Activated B cell treated with CpG ODN at 0.5 μM for 24 hours (primary cell): ENCODE data around the gene NDRG3. TPM values are rescaled to one million over a fixed set of nuclear protein-coding genes. Genes with fewer than 3 reads are reported as not detected.
A peak's percentile ranks its signal among the peaks of the same experiment; 100 is the strongest.

Experiments
- ATAC-seq: fragments of 200-7000 bp; cut with Tn5 transposase; one replicate; pipeline ENCODE4 v1.10.0; 2021; ENCODE audit warnings: low read depth, mild to moderate bottlenecking, moderate library complexity
- CTCF ChIA-PET: fragments of 350-600 bp; sonication (Branson Sonifier 250); formaldehyde crosslinking; loops from one replicate; lab custom pipeline; 2021; ENCODE audit warnings: antibody characterized with exemption; lab: Charles Lee
- POLR2A ChIA-PET: fragments of 350-600 bp; sonication (Branson Sonifier 250); formaldehyde crosslinking; loops from one replicate; lab custom pipeline; 2021; ENCODE audit warnings: antibody characterized with exemption; lab: Charles Lee
- DNase-seq: peaks from one replicate; pipeline ENCODE4 v3.0.0; 2022
- H3K27ac Mint-ChIP-seq: one replicate; pipeline ENCODE4 v1.8.0; 2020; ENCODE audit warnings: mixed read lengths
- H3K27me3 Mint-ChIP-seq: one replicate; pipeline ENCODE4 v1.8.0; 2021; ENCODE audit warnings: mixed read lengths
- H3K36me3 Mint-ChIP-seq: one replicate; pipeline ENCODE4 v1.8.0; 2021; ENCODE audit warnings: low read depth, mixed read lengths
- H3K4me1 Mint-ChIP-seq: one replicate; pipeline ENCODE4 v1.8.0; 2021; ENCODE audit warnings: mixed read lengths
- H3K4me3 Mint-ChIP-seq: one replicate; pipeline ENCODE4 v1.8.0; 2020; ENCODE audit warnings: mild to moderate bottlenecking, mixed read lengths
- H3K9me3 Mint-ChIP-seq: one replicate; pipeline ENCODE4 v1.8.0; 2020; ENCODE audit warnings: mixed read lengths
- intact Hi-C: fragments of 100-400 bp; cut with micrococcal nuclease; formaldehyde crosslinking; loops from one replicate; pipeline ENCODE4 v1.15.1; 2024
- total RNA-seq: library from RNA; stranded (reverse); gene quantifications from 2 replicates; pipeline ENCODE4 v1.2.3, GENCODE V29; 2022
- TF ChIP-seq, protein P1 (sequence below): fragments of 200-600 bp; IDR thresholded peaks from one replicate; pipeline ENCODE4 v1.8.0; 2022; ENCODE audit warnings: antibody characterized with exemption, mild to moderate bottlenecking

Gene NDRG3
- total RNA-seq, 1 donor from 2014 or later, result 21.4 TPM

DNA sequence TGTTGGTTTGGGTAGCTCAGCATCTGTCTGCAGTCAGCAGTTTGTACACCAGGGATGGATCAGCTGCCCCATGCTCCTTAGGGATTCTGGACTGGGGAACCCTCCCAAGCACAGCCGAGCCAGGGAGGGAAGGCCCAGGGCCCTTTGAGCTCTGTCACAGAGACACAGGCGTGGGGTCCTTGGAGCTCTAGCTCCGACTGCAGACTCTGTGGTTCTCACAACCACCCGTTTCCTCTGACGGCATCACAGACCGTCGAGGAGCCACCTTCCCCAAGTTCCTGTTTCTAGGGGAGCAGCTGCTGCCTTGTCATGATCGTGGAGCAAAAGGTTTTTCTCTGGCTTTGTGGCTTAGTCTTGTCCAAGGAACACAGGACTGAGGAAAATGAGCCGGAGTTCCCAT, 99.9 kb downstream of the NDRG3 start, which contains the start of gene SLA2:
TSS of gene SLA2 (minus strand) at position 199 of the 400 bp plus-strand sequence. CDS start 4,861 bp downstream, outside the sequence.
- TF ChIP-seq, protein P1, sequence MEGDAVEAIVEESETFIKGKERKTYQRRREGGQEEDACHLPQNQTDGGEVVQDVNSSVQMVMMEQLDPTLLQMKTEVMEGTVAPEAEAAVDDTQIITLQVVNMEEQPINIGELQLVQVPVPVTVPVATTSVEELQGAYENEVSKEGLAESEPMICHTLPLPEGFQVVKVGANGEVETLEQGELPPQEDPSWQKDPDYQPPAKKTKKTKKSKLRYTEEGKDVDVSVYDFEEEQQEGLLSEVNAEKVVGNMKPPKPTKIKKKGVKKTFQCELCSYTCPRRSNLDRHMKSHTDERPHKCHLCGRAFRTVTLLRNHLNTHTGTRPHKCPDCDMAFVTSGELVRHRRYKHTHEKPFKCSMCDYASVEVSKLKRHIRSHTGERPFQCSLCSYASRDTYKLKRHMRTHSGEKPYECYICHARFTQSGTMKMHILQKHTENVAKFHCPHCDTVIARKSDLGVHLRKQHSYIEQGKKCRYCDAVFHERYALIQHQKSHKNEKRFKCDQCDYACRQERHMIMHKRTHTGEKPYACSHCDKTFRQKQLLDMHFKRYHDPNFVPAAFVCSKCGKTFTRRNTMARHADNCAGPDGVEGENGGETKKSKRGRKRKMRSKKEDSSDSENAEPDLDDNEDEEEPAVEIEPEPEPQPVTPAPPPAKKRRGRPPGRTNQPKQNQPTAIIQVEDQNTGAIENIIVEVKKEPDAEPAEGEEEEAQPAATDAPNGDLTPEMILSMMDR, result no peak
- ATAC-seq (peak; percentile 89), DNase-seq (no peak)
- ChIA-PET POLR2A (interaction anchor here (1.2 to 1.3 kb wide), 2 partner anchors 40 to 73 kb away, joined by 3 to 8 read pairs; partner anchors contain the start of genes RAB5IF and TGIF2), CTCF (interaction anchor here (1.2 to 1.5 kb wide), 2 partner anchors 40 to 162 kb away, joined by 4 read pairs; partner anchors contain the start of gene RAB5IF)
- Mint-ChIP-seq H3K27me3 (no peaks in the 10 kb centered on the region), H3K36me3 (no peaks in the 10 kb centered on the region), H3K27ac (peak within 1 kb of the TSS; percentile 59), H3K9me3 (no peaks in the 10 kb centered on the region), H3K4me3 (no peak within 1 kb of the TSS), H3K4me1 (peaks cover 24% of the 10 kb centered on the region)
- intact Hi-C loops, result no loop called here

DNA sequence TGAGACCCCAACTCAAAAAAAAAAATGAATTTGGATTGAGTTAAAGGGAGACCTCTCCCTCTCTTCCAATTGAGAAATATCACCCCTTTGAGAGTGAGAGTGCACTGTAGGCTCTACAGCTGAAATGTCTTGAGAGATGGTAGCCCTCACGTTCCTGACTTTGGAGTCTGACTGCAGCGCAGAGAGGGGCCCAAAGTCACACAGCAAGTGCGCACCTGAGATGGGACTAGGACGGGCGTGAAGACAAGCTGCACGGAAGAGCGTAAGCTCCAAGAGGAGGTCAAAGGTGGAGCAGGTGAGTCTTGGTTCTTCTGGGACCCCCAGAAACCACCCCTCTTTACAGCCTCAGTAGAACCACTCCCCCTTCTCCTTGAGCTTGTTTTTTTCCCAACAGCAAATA, 100.5 kb downstream of the NDRG3 start:
- H3K27ac Mint-ChIP-seq, result no peak overlapping the region
- ChIA-PET CTCF (interaction anchor here (1.5 kb wide), 1 partner anchor 39 kb away, joined by 4 read pairs; the partner anchor contains the start of gene RAB5IF), POLR2A (interaction anchor here (1.2 to 1.3 kb wide), 2 partner anchors 40 to 72 kb away, joined by 3 to 8 read pairs; partner anchors contain the start of genes RAB5IF and TGIF2)
- no peaks in the 10 kb centered on the region for H3K36me3 Mint-ChIP-seq
- peaks cover 24% of the 10 kb centered on the region for H3K4me1 Mint-ChIP-seq
- H3K9me3 Mint-ChIP-seq, result no peaks in the 10 kb centered on the region
- TF ChIP-seq, protein P1, result no peak
- DNase-seq (no peak), ATAC-seq (no peak)
- H3K27me3 Mint-ChIP-seq, result no peaks in the 10 kb centered on the region
- H3K4me3 Mint-ChIP-seq, result no peak overlapping the region
- intact Hi-C loops, result no loop called here

DNA sequence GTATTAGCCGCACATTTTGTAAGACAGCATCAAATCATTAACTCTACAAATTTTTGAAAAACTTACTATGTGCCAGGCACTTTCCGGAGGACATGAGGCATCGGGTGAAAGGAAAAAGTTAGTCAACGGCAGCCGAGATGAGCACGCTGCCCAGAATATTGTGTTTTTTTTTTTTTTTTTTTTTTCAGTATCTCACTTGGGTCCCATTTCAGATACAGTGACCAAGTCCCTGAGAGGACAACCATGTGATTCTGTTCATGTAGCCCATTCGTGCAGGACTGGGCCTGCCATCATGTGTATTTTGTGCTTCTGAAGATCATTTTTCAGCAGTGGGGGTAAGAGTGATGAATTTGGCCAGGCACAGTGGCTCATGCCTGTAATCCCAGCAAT, 101.2 kb downstream of the NDRG3 start:
- no peak overlapping the region for H3K4me3 Mint-ChIP-seq
- no peaks in the 10 kb centered on the region for H3K9me3 Mint-ChIP-seq
- TF ChIP-seq, protein P1, result no peak
- intact Hi-C loops, result no loop called here
- ChIA-PET POLR2A (no interaction called here), CTCF (no interaction called here)
- DNase-seq, result no peak
- H3K4me1 Mint-ChIP-seq, result peaks cover 24% of the 10 kb centered on the region
- no peak for ATAC-seq
- H3K27me3 Mint-ChIP-seq, result no peaks in the 10 kb centered on the region
- H3K36me3 Mint-ChIP-seq, result no peaks in the 10 kb centered on the region
- H3K27ac Mint-ChIP-seq, result no peak overlapping the region

DNA sequence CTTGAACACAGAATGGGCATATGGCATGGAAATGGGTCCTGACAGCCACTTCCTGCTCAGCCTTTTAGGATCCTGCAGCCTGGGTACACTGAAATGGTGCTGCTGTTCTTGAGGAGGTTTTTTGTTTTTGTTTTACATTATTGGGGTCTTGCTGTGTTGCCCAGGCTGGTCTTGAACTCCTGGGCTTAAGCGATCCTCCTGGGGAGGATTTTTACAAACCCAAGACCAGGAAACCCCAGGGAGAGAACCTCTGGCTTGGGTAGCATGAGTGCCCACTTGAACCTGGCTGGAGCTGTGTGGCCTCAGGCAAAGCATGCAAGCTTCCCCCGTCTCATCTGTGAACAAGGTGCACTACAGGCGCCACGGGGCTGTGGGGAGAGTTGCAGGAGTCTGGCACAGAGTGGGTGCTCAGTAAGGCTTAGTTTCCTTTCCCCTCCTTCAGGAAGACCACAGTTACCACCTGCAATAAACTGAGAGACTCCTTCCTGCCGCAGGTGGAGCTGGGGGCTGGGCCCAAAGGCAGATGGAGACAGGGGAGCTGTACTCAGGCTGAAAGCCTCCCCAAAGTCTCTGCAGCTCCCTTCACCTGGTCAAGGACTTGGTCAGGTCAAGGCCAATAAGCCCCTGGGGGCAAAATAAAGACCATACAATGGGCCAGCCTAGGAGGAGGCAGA, 101.7 kb downstream of the NDRG3 start:
- no peak overlapping the region for H3K4me3 Mint-ChIP-seq
- no peaks in the 10 kb centered on the region for H3K9me3 Mint-ChIP-seq
- TF ChIP-seq, protein P1, result no peak
- H3K27ac Mint-ChIP-seq, result no peak overlapping the region
- ChIA-PET POLR2A (no interaction called here), CTCF (no interaction called here)
- ATAC-seq (no peak), DNase-seq (no peak)
- H3K36me3 Mint-ChIP-seq, result no peaks in the 10 kb centered on the region
- peaks cover 24% of the 10 kb centered on the region for H3K4me1 Mint-ChIP-seq
- no peaks in the 10 kb centered on the region for H3K27me3 Mint-ChIP-seq
- intact Hi-C loops, result no loop called here

- no peaks in the 10 kb centered on the region for H3K9me3 Mint-ChIP-seq
- H3K36me3 Mint-ChIP-seq, result no peaks in the 10 kb centered on the region
- POLR2A ChIA-PET, result no interaction called here
- CTCF ChIA-PET, result no interaction called here
- H3K27ac Mint-ChIP-seq, result no peak overlapping the region
- intact Hi-C loops, result no loop called here
- TF ChIP-seq, protein P1, result no peak
- no peak for ATAC-seq
- H3K4me3 Mint-ChIP-seq, result no peak overlapping the region
- no peaks in the 10 kb centered on the region for H3K27me3 Mint-ChIP-seq
- no peak for DNase-seq
- H3K4me1 Mint-ChIP-seq, result peaks cover 23% of the 10 kb centered on the region
Measured at GRCh38 chr20:36642136-36642535, 103.8 kb downstream of the NDRG3 start.
